Vagina (tissue), 2 donors: ENCODE measurements around the gene IRX5. TPM values are rescaled to one million over a fixed set of nuclear protein-coding genes. Genes with fewer than 3 reads are reported as not detected.

Experiments
- DNase-seq, 2 donors: peaks; one replicate each; pipeline ENCODE4 v3.0.0-alpha.2; 2017; ENCODE audit errors: extremely low spot score in 2 of 2
- H3K27ac ChIP-seq: fragments of 200-600 bp; sonication (generic); one replicate; pipeline ENCODE4 v1.5.1; 2019
- H3K27me3 ChIP-seq: fragments of 200-600 bp; sonication (generic); one replicate; pipeline ENCODE4 v1.5.1; 2019
- H3K36me3 ChIP-seq, 2 donors: fragments of 200-600 bp; sonication (generic); one replicate each; pipeline ENCODE4 v1.5.1; 2017 to 2019
- H3K4me1 ChIP-seq: fragments of 200-600 bp; sonication (generic); one replicate; pipeline ENCODE4 v1.5.1; 2019
- H3K4me3 ChIP-seq, 2 donors: fragments of 200-600 bp; sonication (generic); 1 replicate in 1 of 2; 2 replicates in 1 of 2; pipeline ENCODE4 v1.5.1; 2016 to 2019
- H3K9me3 ChIP-seq: fragments of 200-600 bp; sonication (generic); one replicate; pipeline ENCODE4 v1.5.1; 2019
- CTCF ChIP-seq, 3 experiments: fragments of 450-650 bp in 2 of 3; fragments of 200-600 bp in 1 of 3; sonication (generic) in 1 of 3; IDR thresholded peaks; one replicate each; pipeline ENCODE4 v1.5.1; 2017 to 2019; ENCODE audit warnings: antibody characterized with exemption in 3 of 3, mild to moderate bottlenecking in 2 of 3, moderate library complexity in 2 of 3
- POLR2A ChIP-seq, 2 donors: fragments of 450-650 bp; IDR thresholded peaks; one replicate each; pipeline ENCODE4 v1.6.1; 2017; ENCODE audit warnings: antibody characterized with exemption in 2 of 2, mild to moderate bottlenecking in 2 of 2, moderate library complexity in 2 of 2
- POLR2AphosphoS5 ChIP-seq, 2 donors: sonication (generic); formaldehyde crosslinking; IDR thresholded peaks; one replicate each; pipeline ENCODE4 v1.9.0; 2017; ENCODE audit warnings: antibody characterized with exemption in 2 of 2, mild to moderate bottlenecking in 2 of 2, low read depth in 1 of 2; ENCODE audit not compliant: insufficient read depth in 1 of 2
- intact Hi-C: fragments of 100-400 bp; cut with DNase I; formaldehyde crosslinking; loops from one replicate; pipeline ENCODE4 v1.15.1; 2023
- total RNA-seq: library from RNA; depleted of rRNA; stranded (reverse); fragments of >200 nt; gene quantifications from one replicate; pipeline ENCODE4 v1.2.3, GENCODE V29; 2016

Gene IRX5
- total RNA-seq, 1 donor from 2014 or later = 11.0 TPM

GRCh38 chr16:54936201-54936978 is 5.7 kb downstream of the IRX5 start:
- intact Hi-C loops = no loop called here
- no peak overlapping the region for H3K27ac ChIP-seq
- H3K4me1 ChIP-seq = peaks cover 25% of the 10 kb centered on the region
- H3K27me3 ChIP-seq = peaks cover 17% of the 10 kb centered on the region
- peak overlapping the region; percentile 29 to 55 for H3K4me3 ChIP-seq
- H3K36me3 ChIP-seq = no peaks in the 10 kb centered on the region
- no peak for DNase-seq
- no peaks in the 10 kb centered on the region for H3K9me3 ChIP-seq
- TF ChIP-seq POLR2AphosphoS5 (IDR thresholded peaks at IDR 0.05; ENCODE audit: insufficient read depth in 1 of 2, low read depth in 1 of 2) (no peak), POLR2A (IDR thresholded peaks at IDR 0.05) (no peak), CTCF (IDR thresholded peaks at IDR 0.05) (no peak)

GRCh38 chr16:54936979-54937670 is 6.5 kb downstream of the IRX5 start:
- intact Hi-C loops = no loop called here
- Histone ChIP-seq H3K4me1 (peaks cover 25% of the 10 kb centered on the region), H3K36me3 (no peaks in the 10 kb centered on the region), H3K9me3 (no peaks in the 10 kb centered on the region), H3K4me3 (peak overlapping the region; percentile 29 to 55), H3K27me3 (peaks cover 14% of the 10 kb centered on the region), H3K27ac (no peak overlapping the region)
- no peak for DNase-seq
- TF ChIP-seq POLR2AphosphoS5 (IDR thresholded peaks at IDR 0.05; ENCODE audit: insufficient read depth in 1 of 2, low read depth in 1 of 2) (no peak), CTCF (IDR thresholded peaks at IDR 0.05) (peak in 1 of 3 experiments; percentile 41), POLR2A (IDR thresholded peaks at IDR 0.05) (no peak)

GRCh38 chr16:54937671-54938211 is 7.1 kb downstream of the IRX5 start:
- intact Hi-C loops = no loop called here
- Histone ChIP-seq H3K4me3 (peak overlapping the region; percentile 29 to 55), H3K36me3 (no peaks in the 10 kb centered on the region), H3K4me1 (peaks cover 25% of the 10 kb centered on the region), H3K27me3 (peaks cover 9% of the 10 kb centered on the region), H3K27ac (no peak overlapping the region), H3K9me3 (no peaks in the 10 kb centered on the region)
- no peak for DNase-seq
- TF ChIP-seq POLR2A (IDR thresholded peaks at IDR 0.05) (no peak), CTCF (IDR thresholded peaks at IDR 0.05) (no peak), POLR2AphosphoS5 (IDR thresholded peaks at IDR 0.05; ENCODE audit: insufficient read depth in 1 of 2, low read depth in 1 of 2) (no peak)

- H3K4me3 ChIP-seq = peak overlapping the region; percentile 12 to 55
- intact Hi-C loops = no loop called here
Observed at GRCh38 chr16:54938212-54939028, 7.8 kb downstream of the IRX5 start.

More at GRCh38 chr16:54938212-54939028, 7.8 kb downstream of the IRX5 start:
- Histone ChIP-seq H3K27me3 (peaks cover 7% of the 10 kb centered on the region), H3K9me3 (no peaks in the 10 kb centered on the region), H3K27ac (no peak overlapping the region), H3K4me1 (peaks cover 25% of the 10 kb centered on the region), H3K36me3 (no peaks in the 10 kb centered on the region)
- no peak for DNase-seq
- TF ChIP-seq POLR2AphosphoS5 (IDR thresholded peaks at IDR 0.05; ENCODE audit: insufficient read depth in 1 of 2, low read depth in 1 of 2) (peak in 1 of 2 donors; percentile 17), CTCF (IDR thresholded peaks at IDR 0.05) (no peak)
